Lower lobe of right lung (tissue), 2 donors: ENCODE results near the gene LRRK1. TPM values are rescaled to one million over a fixed set of nuclear protein-coding genes. Genes with fewer than 3 reads are reported as not detected.
A peak's percentile ranks its signal among the peaks of the same experiment; 100 is the strongest.

Experiments used
- ATAC-seq, 2 donors: fragments of 200-7000 bp; cut with Tn5 transposase; one replicate each; pipeline ENCODE4 v1.9.1; 2020 to 2022; ENCODE audit warnings: mild to moderate bottlenecking in 2 of 2, moderate library complexity in 2 of 2
- DNase-seq: peaks from one replicate; pipeline ENCODE4 v3.0.0-alpha.2; 2020
- H3K27ac ChIP-seq: fragments of 200-600 bp; one replicate; pipeline ENCODE4 v1.8.0; 2022
- H3K27me3 ChIP-seq: fragments of 200-600 bp; one replicate; pipeline ENCODE4 v1.8.0; 2022; ENCODE audit warnings: low read depth
- H3K36me3 ChIP-seq: fragments of 200-600 bp; one replicate; pipeline ENCODE4 v1.8.0; 2022; ENCODE audit warnings: mild to moderate bottlenecking
- H3K4me1 ChIP-seq: fragments of 200-600 bp; one replicate; pipeline ENCODE4 v1.8.0; 2022
- H3K4me3 ChIP-seq: fragments of 200-600 bp; one replicate; pipeline ENCODE4 v1.8.0; 2022; ENCODE audit warnings: mild to moderate bottlenecking
- H3K9me3 ChIP-seq: fragments of 200-600 bp; one replicate; pipeline ENCODE4 v1.8.0; 2022
- CTCF ChIP-seq: fragments of 200-600 bp; IDR thresholded peaks from one replicate; pipeline ENCODE4 v1.8.0; 2022; ENCODE audit warnings: antibody characterized with exemption, mild to moderate bottlenecking
- intact Hi-C: fragments of 100-400 bp; cut with DNase I; formaldehyde crosslinking; loops from one replicate; pipeline ENCODE4 v1.11.0; 2022
- total RNA-seq: library from RNA; stranded (reverse); fragmentation: NEBNext Ultra II Directional; extraction: Animal tissue kit (Norgen Biotek cat#: 25700); gene quantifications from one replicate; pipeline ENCODE4 v1.2.1, GENCODE V29; 2021
- donor health status: DM: no; HTN: yes; CAD: no; lungs with severe emphysema.

Gene LRRK1
- total RNA-seq, 1 donor from 2014 or later = 24.3 TPM

- DNase-seq = no peak
- H3K27me3 ChIP-seq = peaks cover 47% of the 10 kb centered on the region
- no peaks in the 10 kb centered on the region for H3K36me3 ChIP-seq
- ATAC-seq = no peak
- peaks cover 12% of the 10 kb centered on the region for H3K4me1 ChIP-seq
- intact Hi-C loops = loop anchor here (10.0 kb wide), 1 partner anchor 253 kb away; no protein-coding TSS in a partner anchor
- H3K27ac ChIP-seq = no peak overlapping the region
- no peak overlapping the region for H3K4me3 ChIP-seq
- no peaks in the 10 kb centered on the region for H3K9me3 ChIP-seq
- no peak for TF ChIP-seq CTCF
Measured at GRCh38 chr15:100878130-100878529, 41.0 kb upstream of the LRRK1 start.

GRCh38 chr15:100878648-100879047 is 40.5 kb upstream of the LRRK1 start:
- DNase-seq (no peak), ATAC-seq (no peak)
- no peak for TF ChIP-seq CTCF
- Histone ChIP-seq H3K4me3 (peak overlapping the region; percentile 50), H3K27ac (no peak overlapping the region), H3K27me3 (peaks cover 51% of the 10 kb centered on the region), H3K4me1 (peaks cover 12% of the 10 kb centered on the region), H3K36me3 (no peaks in the 10 kb centered on the region), H3K9me3 (no peaks in the 10 kb centered on the region)
- intact Hi-C loops = loop anchor here (10.0 kb wide), 1 partner anchor 254 kb away; no protein-coding TSS in a partner anchor

DNA sequence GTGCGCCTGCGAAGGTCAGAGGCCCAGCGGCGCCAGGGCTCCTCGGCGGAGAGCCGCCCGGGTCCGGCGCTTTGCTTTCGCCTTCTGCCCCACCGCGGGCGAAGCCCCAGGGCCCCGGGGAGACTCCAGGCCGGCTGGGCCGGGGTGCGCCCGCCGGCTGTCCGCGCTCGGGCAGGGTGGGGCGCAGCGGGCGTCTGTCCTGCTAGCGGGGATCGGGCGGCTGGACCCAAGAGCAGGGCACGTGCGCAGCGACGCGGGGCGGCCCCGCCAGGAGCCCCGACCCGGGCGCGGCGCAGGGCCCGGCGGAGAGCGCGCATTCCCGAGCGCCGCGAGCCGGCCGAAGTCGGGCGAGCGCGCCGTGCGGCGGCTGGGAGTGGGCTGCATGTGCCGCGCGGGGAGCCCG is 40.1 kb upstream of the LRRK1 start:
- DNase-seq (no peak), ATAC-seq (peak; percentile 20 to 30)
- peaks cover 12% of the 10 kb centered on the region for H3K4me1 ChIP-seq
- H3K27me3 ChIP-seq = peaks cover 51% of the 10 kb centered on the region
- no peaks in the 10 kb centered on the region for H3K9me3 ChIP-seq
- intact Hi-C loops = loop anchor here (10.0 kb wide), 1 partner anchor 254 kb away; no protein-coding TSS in a partner anchor
- no peak overlapping the region for H3K27ac ChIP-seq
- H3K36me3 ChIP-seq = no peaks in the 10 kb centered on the region
- peak overlapping the region; percentile 50 for H3K4me3 ChIP-seq
- TF ChIP-seq CTCF = no peak

DNA sequence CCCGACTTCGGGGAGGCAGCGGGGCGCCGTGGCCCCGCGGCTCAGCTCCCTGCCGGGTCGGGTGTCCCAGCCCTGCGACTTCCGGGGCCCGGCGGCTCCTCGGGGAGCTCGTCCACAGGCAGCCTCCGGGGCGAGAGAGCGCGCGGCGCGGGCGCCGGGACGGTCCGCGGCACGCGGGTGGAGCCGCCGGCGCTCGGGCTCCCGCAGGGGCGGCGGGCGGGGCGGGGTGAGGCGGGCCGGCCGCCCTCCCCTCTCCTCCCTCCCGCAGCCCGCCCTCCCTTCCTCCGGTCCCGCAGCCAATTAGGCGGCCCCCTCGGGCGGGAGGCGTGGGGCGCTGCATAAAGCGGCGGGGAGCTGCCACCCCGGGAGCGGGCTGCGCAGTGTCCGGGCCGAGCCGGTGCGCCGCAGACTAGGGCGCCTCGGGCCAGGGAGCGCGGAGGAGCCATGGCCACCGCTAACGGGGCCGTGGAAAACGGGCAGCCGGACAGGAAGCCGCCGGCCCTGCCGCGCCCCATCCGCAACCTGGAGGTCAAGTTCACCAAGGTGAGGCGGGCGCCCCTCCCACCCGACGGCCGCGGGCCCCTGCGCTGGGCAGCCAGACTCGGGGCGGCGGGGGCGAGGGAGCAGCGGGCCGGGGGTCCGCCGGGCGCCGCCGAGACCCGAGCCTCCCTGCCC is 39.6 kb upstream of the LRRK1 start, which contains the start of gene ALDH1A3:
TSS of gene ALDH1A3 (plus strand) at position 368 of the 675 bp plus-strand sequence. CDS start at position 445, 77 bp downstream.
- H3K9me3 ChIP-seq = no peaks in the 10 kb centered on the region
- H3K4me1 ChIP-seq = peaks cover 12% of the 10 kb centered on the region
- ATAC-seq (peak; percentile 67 to 84), DNase-seq (no peak)
- no peak within 1 kb of the TSS for H3K27ac ChIP-seq
- peak within 1 kb of the TSS; percentile 50 for H3K4me3 ChIP-seq
- intact Hi-C loops = loop anchor here (10.0 kb wide), 1 partner anchor 255 kb away; no protein-coding TSS in a partner anchor
- no peak for TF ChIP-seq CTCF
- H3K36me3 ChIP-seq = no peaks in the 10 kb centered on the region
- peaks cover 51% of the 10 kb centered on the region for H3K27me3 ChIP-seq

DNA sequence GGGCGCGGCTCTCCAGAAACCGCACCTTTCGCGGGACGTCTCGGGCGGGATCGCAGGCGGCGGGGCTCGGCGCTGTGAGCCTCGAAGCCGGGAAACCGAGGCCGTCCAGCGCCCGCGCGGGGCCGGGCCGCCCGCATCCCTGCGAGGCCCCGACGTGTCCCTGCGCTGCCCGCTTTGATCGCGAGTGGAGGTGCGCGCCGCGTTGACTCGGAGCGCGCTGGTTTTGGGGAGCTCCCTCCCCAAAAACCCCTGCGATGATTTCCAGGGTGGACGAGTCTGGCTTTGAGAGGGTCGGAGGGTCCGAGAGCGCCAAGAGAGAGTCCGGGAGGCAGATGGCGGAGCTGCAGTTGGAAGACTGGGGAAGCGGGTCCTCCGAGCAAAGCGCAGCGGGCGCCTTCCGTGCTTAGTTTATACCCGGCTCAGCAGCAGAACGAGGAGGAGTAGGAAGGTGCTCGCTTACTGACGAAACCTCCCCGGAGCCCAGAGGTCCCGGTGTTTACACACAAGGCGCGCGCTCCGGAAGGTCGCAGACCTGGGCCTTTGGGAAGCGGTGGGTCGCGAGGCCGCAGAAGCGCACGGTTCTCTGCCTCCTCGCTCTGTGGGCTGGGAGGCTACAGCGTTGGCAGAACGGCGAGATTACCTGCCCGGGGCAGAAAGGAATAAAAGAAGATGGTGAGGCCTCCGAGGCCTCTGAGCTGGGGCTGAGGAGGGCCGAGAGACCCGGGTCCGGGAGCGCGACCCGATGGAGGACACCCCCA is 38.8 kb upstream of the LRRK1 start:
- ATAC-seq = peak in 1 of 2 donors; percentile 19
- no peak for DNase-seq
- intact Hi-C loops = no loop called here

More for the DNA sequence above, 38.8 kb upstream of the LRRK1 start:
- peak overlapping the region; percentile 50 for H3K4me3 ChIP-seq
- TF ChIP-seq CTCF = no peak
- H3K9me3 ChIP-seq = no peaks in the 10 kb centered on the region
- no peaks in the 10 kb centered on the region for H3K36me3 ChIP-seq
- H3K4me1 ChIP-seq = peaks cover 12% of the 10 kb centered on the region
- H3K27ac ChIP-seq = no peak overlapping the region
- peaks cover 52% of the 10 kb centered on the region for H3K27me3 ChIP-seq
